Fibroblast of lung (primary cell): Measurements from ENCODE around the gene CADM3. TPM values are rescaled to one million over a fixed set of nuclear protein-coding genes. Genes with fewer than 3 reads are reported as not detected.

Source experiments
- DNase-seq, 2 donors: peaks; one replicate each; pipeline versions ENCODE4 v3.0.0 to v3.0.0-alpha.2; 2010; ENCODE audit warnings: low read depth in 2 of 2
- H2AFZ ChIP-seq: 2 replicates; pipeline ENCODE4 v1.5.1; 2012; ENCODE audit warnings: low read length, control low read depth, inconsistent platforms
- H3K27ac ChIP-seq: 2 replicates; pipeline ENCODE4 v1.5.1; 2011; ENCODE audit warnings: low read length, control low read depth; ENCODE audit not compliant: insufficient read depth
- H3K27me3 ChIP-seq: 2 replicates; pipeline ENCODE4 v1.5.1; 2011; ENCODE audit warnings: mild to moderate bottlenecking, low read length; ENCODE audit not compliant: control insufficient read depth, insufficient read depth
- H3K36me3 ChIP-seq: 2 replicates; pipeline ENCODE4 v1.5.1; 2011; ENCODE audit warnings: low read length; ENCODE audit not compliant: control insufficient read depth, insufficient read depth
- H3K4me1 ChIP-seq: 2 replicates; pipeline ENCODE4 v1.5.1; 2011; ENCODE audit warnings: low read length; ENCODE audit not compliant: control insufficient read depth, insufficient read depth; ENCODE audit errors: extremely low read depth
- H3K4me2 ChIP-seq: 2 replicates; pipeline ENCODE4 v1.5.1; 2011; ENCODE audit warnings: low read length, control low read depth; ENCODE audit not compliant: insufficient read depth; ENCODE audit errors: extremely low read depth
- H3K4me3 ChIP-seq, 4 experiments: fragments of 200-600 bp in 1 of 4; sonication (generic) in 1 of 4; replicated peaks in 1 of 4; 2 replicates each; pipeline ENCODE4 v1.5.1; 2011 to 2016; ENCODE audit warnings: low read length in 4 of 4, low read depth in 3 of 4, mild to moderate bottlenecking in 3 of 4, control low read depth in 2 of 4, inconsistent platforms in 1 of 4, mixed read lengths in 1 of 4; ENCODE audit not compliant: insufficient read depth in 1 of 4; ENCODE audit errors: control extremely low read depth in 1 of 4
- H3K79me2 ChIP-seq: 2 replicates; pipeline ENCODE4 v1.5.1; 2012; ENCODE audit warnings: mild to moderate bottlenecking, low read length, inconsistent platforms; ENCODE audit not compliant: control insufficient read depth, insufficient read depth
- H3K9ac ChIP-seq: 2 replicates; pipeline ENCODE4 v1.5.1; 2011; ENCODE audit warnings: mild to moderate bottlenecking, low read length, control low read depth; ENCODE audit not compliant: insufficient read depth
- H3K9me3 ChIP-seq: 2 replicates; pipeline ENCODE4 v1.5.1; 2012; ENCODE audit warnings: low read depth, low read length; ENCODE audit not compliant: control insufficient read depth, insufficient read depth
- H4K20me1 ChIP-seq: 2 replicates; pipeline ENCODE4 v1.5.1; 2011; ENCODE audit warnings: low read length; ENCODE audit not compliant: control insufficient read depth, insufficient read depth; ENCODE audit errors: extremely low read depth
- CTCF ChIP-seq, 2 donors: IDR thresholded peaks in 1 of 2; conservative IDR thresholded peaks in 1 of 2; 1 replicate in 1 of 2; 2 replicates in 1 of 2; pipeline ENCODE4 v1.5.1; 2011 to 2012; ENCODE audit warnings: low read length in 2 of 2, control low read depth in 1 of 2, inconsistent platforms in 1 of 2, low read depth in 1 of 2, mild to moderate bottlenecking in 1 of 2
- EZH2 ChIP-seq: IDR thresholded peaks from 2 replicates; pipeline ENCODE4 v1.5.1; 2012; ENCODE audit warnings: low read length, control low read depth, mild to moderate bottlenecking; ENCODE audit errors: missing control alignments
- polyA plus RNA-seq, 2 donors: library from polyadenylated mRNA; depleted of rRNA in 1 of 2; stranded (reverse) in 1 of 2; unstranded in 1 of 2; fragments of >200 nt; gene quantifications; 2 replicates each; pipeline ENCODE4 v1.2.1, GENCODE V29; 2011 to 2012; ENCODE audit warnings: missing spikeins in 1 of 2
- total RNA-seq: library from RNA; depleted of rRNA; stranded (reverse); fragments of >200 nt; gene quantifications from 2 replicates; pipeline ENCODE4 v1.2.1, GENCODE V29; 2014

The CADM3 gene
- total and polyA plus RNA-seq, 2 donors (not counting 1 experiment from before 2014, with no cell fraction given): not detected

- H3K36me3 ChIP-seq: no peaks in the 10 kb centered on the region
- no peak overlapping the region for H3K4me2 ChIP-seq
- peaks cover 2% of the 10 kb centered on the region for H4K20me1 ChIP-seq
- H3K79me2 ChIP-seq: no peaks in the 10 kb centered on the region
- H3K27ac ChIP-seq: no peak overlapping the region
- no peaks in the 10 kb centered on the region for H3K9me3 ChIP-seq
- no peaks in the 10 kb centered on the region for H3K4me1 ChIP-seq
- DNase-seq: no peak
- H3K9ac ChIP-seq: no peak overlapping the region
- H3K27me3 ChIP-seq: peaks cover 2% of the 10 kb centered on the region
- no peak overlapping the region for H3K4me3 ChIP-seq
- H2AFZ ChIP-seq: no peak overlapping the region
- no peak for TF ChIP-seq CTCF (conservative IDR thresholded peaks at IDR 0.05 in 1 of 2, IDR thresholded peaks at IDR 0.05 in 1 of 2; ENCODE audit: low read depth in 1 of 2, low read length in 2 of 2)
- TF ChIP-seq EZH2: no peak
Measured at GRCh38 chr1:159206110-159206509, 34.7 kb downstream of the CADM3 start.

GRCh38 chr1:159207080-159207479 is 35.7 kb downstream of the CADM3 start:
- Histone ChIP-seq H3K4me3 (no peak overlapping the region), H3K4me2 (no peak overlapping the region), H4K20me1 (peaks cover 2% of the 10 kb centered on the region), H3K4me1 (no peaks in the 10 kb centered on the region), H3K9ac (no peak overlapping the region), H3K27ac (no peak overlapping the region), H3K27me3 (peaks cover 2% of the 10 kb centered on the region), H3K9me3 (no peaks in the 10 kb centered on the region), H3K36me3 (no peaks in the 10 kb centered on the region), H2AFZ (no peak overlapping the region), H3K79me2 (no peaks in the 10 kb centered on the region)
- DNase-seq: no peak
- TF ChIP-seq CTCF (conservative IDR thresholded peaks at IDR 0.05 in 1 of 2, IDR thresholded peaks at IDR 0.05 in 1 of 2; ENCODE audit: low read depth in 1 of 2, low read length in 2 of 2) (no peak), EZH2 (no peak)

GRCh38 chr1:159207774-159208173 is 36.4 kb downstream of the CADM3 start:
- no peaks in the 10 kb centered on the region for H3K4me1 ChIP-seq
- H3K79me2 ChIP-seq: no peaks in the 10 kb centered on the region
- H3K27ac ChIP-seq: no peak overlapping the region
- H3K9ac ChIP-seq: no peak overlapping the region
- no peak for TF ChIP-seq CTCF (conservative IDR thresholded peaks at IDR 0.05 in 1 of 2, IDR thresholded peaks at IDR 0.05 in 1 of 2; ENCODE audit: low read depth in 1 of 2, low read length in 2 of 2)
- TF ChIP-seq EZH2: no peak
- peaks cover 2% of the 10 kb centered on the region for H4K20me1 ChIP-seq
- H3K27me3 ChIP-seq: peaks cover 2% of the 10 kb centered on the region
- no peak overlapping the region for H3K4me3 ChIP-seq
- no peak for DNase-seq
- H3K36me3 ChIP-seq: no peaks in the 10 kb centered on the region
- H3K4me2 ChIP-seq: no peak overlapping the region
- no peak overlapping the region for H2AFZ ChIP-seq
- no peaks in the 10 kb centered on the region for H3K9me3 ChIP-seq
